ENCODE data around the gene MRPL10.

- TF ChIP-seq RARB (CRISPR knock-in tag; IDR thresholded peaks at IDR 0.05) (no peak), ESRRG (CRISPR knock-in tag; IDR thresholded peaks at IDR 0.05) (no peak), CSRNP3 (CRISPR knock-in tag; IDR thresholded peaks at IDR 0.05) (no peak)
Measured at GRCh38 chr17:47781397-47781796, 49.9 kb downstream of the MRPL10 start.
